HG02970 (cell line): ENCODE data around the gene PIEZO1.

Experiments
- ATAC-seq: cut with Tn5 transposase; IDR thresholded peaks from one replicate; pipeline ENCODE4 v1.9.1; 2021; ENCODE audit warnings: mild to moderate bottlenecking, moderate library complexity, moderate number of reproducible peaks; ENCODE audit not compliant: unreplicated experiment, low FRiP score

PIEZO1 gene

DNA sequence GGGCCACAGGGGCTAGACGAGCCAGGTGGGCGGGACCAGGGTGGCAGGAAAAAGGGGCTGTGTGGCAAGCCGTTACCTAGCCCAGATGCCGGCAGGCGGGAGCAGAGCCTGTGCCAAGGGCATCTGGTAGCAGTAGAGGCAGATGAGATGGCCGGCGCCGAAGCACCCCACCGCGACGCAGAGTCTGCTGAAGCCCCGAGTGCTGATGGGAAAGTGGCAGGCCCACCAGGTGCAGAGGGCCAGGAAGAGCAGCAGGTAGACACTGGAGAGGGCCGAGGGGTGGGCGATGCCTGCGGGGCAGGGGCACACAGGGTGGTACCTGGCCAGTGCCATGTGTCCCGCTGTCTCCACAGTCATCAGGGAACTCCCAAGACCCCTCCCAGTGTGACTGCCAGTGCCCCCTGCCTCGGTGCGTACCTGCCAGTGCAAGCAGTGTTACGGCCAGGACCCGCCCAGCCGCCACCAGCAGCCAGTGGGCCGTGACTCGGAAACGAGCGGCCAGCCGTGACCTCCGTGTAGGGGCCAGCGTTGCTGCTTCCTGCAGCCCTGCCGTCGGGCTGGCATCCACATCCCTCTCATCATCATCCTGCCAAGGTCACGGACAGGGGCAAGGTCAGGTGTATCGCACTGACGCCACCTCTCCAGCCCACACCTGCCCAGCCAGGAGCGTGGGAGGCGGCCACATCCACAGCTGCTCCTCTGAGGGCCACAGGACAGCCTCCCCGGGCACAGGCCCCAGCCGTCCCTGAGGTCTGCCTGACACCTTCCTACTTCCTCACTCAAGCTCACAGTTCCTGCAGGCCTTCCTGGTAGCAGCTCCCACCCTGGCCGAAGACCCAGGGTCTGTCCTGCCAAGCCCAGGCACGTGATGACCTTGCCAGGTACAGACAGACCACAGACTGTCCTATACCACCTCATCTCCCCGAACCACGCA lies 46.6 kb downstream of the PIEZO1 start:
- ATAC-seq = no peak

DNA sequence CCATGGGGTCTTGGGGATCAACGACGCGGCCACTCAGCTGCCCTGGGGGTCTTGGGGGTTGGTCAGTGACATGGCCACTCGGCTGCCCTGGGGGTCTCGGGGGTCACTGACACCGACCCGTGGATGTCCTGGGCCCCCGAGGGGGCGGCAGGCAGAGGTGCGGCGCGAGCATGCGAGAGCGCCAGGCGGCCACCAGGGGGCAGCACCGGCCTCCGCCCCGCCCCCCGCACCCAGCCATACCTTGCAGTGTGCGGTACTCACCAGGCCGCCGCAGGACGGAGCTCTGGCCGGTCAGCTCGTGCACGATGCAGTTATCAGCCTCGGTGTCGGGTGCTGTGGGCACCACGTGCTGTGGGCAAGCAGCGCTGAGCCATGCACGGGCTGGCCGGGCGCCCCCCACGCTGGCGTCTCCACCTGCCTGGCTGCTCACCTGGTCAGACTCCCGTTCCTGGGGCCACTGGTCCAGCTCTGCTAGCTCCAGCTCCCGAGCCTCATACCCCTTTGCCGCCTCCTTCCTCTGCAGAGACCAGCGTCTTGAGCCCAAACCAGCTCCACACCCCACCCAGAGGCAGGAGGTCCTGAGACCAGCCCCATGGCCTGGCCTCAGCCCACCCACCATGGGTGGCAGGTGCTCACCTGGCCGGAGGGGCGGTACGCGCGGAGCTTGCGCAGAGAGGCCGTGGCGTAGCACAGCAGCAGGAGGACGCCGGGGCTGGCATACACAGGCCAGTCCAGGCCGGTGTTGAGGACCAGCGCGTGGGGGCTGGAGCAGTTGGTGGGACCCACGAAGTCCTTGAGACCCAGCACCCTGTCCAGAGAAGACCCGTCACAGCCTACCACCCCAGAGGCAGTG lies 47.5 kb downstream of the PIEZO1 start:
- no peak for ATAC-seq

DNA sequence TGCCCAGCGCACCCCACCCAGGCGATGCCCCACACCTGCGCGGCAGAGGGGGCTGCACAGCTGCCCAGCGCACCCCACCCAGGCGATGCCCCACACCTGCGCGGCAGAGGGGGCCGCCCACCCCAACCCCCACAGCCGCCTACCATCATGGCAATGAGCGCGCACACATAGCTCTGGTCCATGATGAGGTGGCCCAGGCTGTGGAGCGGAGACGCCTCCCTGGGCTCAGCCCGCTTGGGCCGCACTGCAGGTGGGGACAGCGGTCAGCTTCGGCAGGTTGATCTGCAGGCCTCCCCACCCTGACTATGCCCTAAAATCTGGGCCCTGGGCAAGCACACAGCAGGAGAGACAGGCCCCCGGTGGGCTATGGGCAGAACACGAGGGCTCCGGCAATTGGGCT lies 48.5 kb downstream of the PIEZO1 start:
- no peak for ATAC-seq

DNA sequence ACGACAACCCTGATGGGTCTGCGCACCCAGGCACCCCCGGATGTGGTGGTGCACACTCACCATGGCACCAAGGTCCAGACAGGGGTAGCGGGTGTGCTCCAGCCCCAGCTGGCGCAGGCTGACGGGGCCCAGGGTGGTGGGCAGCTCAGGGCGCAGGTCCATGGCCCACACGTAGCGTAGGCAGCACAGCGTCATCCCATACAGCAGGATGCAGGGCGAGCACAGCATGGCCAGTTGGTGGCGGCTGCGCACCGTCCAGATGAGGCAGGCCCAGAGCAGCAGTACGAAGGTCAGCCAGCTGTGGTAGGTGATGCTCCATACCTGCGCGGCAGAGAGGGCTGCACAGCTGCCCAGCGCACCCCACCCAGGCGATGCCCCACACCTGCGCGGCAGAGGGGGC lies 48.9 kb downstream of the PIEZO1 start:
- ATAC-seq = no peak

DNA sequence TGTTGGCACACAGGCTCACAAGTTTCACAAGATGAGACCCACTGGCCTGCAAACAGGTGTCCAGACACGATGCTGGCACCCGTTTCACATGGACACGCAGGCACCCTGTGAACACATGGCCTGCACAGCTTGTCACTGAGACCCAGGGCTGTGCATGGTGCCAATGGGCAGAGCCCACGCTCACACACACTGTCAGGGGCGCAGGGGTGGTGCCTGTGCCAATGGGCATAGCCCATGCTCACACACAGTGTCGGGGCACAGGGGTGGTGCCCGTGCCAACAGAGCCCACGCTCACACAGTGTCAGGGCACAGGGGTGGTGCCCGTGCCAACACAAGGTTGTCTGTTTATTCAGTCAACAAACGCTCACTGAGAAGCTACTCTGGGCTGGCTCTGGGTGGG lies 49.4 kb downstream of the PIEZO1 start:
- ATAC-seq = no peak

DNA sequence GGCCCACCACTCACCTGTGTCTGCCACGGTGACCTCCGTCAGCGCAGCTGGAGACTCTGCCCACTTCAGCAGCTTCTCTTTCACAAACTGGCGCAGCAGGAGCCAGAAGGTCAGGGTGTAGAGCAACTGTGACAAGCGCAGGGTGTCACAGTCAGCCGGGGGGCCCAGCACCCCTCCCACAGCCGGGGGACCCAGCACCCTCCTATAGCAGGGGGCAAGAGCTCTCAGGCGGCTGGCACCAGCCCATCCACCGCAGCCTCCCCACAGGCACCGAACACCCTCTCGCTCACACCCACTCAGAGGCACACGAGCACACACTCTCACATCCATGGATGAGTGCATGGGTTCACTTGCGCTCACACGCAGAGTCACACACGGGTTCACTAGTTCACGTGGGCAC lies 49.9 kb downstream of the PIEZO1 start:
- ATAC-seq = no peak

DNA sequence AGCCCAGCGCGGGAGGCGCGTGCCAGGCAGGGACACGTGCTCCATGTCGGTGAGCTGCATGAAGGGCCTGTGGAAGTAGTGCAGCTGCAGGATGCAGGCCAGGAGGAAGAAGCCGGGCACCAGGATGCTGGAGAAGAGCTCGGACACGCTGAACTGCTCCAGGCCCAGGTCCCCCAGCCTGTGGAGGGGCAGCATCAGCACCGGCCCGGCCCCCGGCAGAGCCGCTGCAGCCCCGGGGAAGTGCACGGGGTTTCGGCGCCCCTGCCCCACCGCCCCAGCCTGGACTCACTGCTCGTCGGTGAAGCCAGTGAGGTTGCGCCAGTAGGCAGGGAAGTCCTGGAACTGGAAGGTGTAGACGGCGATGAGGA lies 50.7 kb downstream of the PIEZO1 start:
- no peak for ATAC-seq

DNA sequence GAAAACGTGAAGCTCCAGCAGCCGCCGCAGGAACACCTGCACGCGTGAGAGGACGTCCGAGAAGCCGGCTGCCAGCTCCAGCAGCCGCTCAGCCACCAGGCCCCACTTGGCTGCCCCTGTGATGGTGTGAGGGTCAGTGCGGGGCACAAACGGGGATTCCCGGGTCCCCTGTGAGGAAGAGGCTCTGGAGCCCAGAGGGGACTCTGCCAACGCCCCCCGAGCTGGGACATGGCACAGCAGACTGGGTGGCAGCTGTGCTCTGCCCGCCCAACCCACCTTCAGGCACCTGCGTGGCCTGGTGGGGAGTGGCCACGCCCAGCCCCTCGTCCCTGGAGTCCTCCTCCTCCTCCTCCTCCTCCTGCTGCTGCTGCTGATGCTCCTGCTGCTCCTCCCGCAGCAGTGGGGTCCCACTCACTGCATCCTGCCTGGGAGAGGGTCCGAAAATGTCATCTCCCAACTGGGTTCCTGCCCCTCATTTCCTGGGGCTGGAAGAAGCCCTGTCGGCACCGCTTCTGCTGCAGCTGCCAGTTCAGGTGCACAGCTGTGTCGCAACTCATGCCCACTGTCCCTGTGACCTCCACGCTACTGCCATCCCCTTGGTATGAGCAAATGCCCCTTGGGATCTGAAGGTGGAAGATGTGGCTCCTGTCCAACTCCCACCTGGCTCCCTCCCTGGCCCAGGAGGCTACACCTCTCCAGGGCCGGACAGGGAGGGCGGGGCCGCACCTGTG lies 51.2 kb downstream of the PIEZO1 start:
- no peak for ATAC-seq

DNA sequence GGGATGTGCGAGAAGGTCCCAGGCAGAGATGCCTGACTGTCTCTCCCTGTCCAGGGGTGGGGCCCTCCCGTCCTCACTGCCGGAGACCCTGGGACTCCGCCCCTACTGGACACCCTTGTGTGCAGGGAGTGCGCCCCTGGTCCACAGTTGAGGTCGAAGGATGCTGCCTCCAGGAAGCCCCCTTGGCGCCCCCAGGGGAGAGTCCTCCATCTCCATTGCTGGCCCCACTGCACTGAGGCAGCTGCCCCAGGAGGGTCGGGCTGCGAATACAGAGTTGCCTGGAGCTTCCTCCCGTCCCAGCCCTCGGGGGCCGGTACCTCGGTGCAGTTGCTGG lies 52.1 kb downstream of the PIEZO1 start:
- ATAC-seq = no peak

DNA sequence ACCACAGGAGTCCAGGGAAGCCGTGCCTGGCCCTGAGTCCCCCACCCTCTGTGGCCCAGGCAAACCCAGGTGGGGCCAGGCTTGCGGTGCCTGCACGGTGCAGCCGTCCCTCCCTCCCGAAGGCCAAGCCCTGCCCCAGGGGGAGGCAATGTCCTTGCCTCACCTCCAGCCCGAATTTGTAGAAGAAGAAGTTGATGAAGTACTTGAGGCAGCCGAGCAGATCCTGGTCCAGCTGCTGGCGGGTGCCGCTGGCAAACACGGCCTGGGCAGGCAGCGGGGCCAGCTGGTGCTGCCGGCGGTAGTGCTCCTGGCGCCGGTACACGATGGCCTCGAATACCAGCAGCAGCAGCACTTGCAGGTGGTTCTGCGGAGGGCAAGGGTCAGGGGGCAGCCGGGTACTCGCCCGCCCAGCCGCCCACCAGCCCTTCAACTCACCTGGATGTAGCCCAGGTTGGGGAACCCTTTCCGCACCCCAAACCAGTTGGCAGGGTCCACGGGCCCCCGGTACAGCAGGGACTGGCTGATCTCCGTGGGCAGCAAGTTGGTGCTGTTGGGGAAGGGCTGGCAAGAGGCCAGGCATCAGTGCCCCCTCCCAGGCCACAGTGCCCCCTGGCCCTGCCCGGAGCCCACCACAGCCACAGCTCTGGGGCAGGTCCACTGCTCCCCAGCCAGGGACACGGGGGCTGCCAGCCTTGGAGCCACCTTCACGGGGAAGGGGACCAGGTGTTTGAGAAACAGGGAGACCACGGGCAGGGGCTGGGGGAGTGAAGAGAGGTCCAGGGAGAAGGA lies 52.7 kb downstream of the PIEZO1 start:
- no peak for ATAC-seq

DNA sequence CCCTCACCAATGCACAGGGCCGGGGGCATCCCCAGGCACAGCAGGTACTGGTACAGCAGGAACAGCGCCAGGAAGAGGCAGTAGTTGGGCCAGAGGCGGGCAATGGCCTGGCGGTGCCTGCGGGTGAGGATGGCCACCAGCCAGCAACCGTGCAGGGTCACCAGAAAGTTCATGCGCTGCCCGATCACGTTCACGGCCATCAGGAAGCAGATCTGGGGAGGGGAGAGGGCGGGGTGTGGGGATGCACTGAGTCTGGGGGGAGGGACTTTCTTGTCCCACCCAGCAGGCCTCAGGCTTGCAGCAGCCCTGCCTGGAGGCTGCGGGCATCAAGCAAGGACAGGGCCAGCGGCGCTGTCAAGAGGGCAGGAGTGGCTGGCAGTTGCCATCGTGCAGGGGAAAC lies 53.3 kb downstream of the PIEZO1 start:
- no peak for ATAC-seq

DNA sequence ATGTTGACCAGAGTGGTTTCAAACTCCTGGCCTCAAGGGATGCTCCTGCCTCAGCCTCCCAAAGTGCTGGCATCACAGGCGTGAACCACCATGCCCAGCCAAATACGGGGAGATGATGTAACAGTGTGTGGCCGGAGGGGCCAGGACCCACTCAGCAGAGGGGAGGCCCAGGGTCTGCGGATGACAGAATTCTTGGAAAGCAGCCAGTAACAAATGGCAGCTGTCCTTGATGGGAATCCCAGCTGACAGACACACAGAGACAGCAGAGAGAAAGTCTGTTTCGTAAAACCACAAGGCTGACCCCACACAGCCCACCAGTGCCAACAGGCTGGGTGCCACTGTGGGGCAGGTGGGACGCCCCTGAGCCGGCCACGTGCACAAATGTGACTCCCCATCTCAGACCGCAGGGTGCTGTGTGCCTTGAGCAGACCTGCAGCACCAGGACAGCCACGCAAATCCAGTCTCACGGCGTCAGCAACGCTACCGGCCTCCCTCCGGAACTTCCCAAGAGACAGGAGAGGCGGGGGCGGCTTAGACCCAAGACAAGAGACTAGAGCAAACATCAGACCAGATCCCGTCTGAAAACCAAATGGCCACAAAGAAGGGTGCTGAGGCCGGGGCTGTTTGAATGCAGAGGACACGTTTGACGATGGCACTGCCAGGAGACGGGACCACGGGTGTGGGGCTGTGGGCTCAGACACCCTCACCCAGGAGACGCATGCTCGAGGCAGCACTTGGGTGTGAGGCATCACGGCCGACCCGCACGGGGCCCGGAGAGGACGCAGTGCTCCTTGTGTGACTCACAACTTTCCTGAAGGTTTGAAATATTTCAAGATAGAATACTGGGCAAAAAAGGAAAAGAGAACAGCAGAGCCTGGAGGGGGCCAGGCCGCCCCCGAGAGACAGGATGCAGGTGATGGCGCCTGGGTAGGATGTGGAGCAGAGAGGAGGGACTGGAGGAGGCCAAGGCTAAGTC lies 54.1 kb downstream of the PIEZO1 start:
- ATAC-seq = no peak

DNA sequence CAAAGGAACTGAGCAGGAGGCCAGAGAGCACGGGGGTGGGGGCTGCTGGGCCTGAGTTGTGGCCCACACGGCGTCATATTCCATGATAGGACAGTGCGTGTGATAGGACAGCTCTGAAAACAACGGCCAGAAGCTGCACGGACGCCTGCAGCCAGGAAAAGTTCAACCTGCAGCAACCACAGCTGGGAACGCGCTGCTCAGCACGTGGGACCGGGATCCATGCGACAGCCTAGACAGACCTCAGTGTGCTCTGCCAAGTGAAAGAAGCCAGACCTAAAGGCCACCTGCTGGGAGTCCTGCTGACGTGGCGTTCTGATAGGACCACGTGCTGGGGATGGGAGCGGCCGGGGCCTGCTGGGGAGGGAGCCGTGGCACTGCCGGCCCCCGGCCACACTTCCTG lies 57.1 kb downstream of the PIEZO1 start:
- no peak for ATAC-seq

DNA sequence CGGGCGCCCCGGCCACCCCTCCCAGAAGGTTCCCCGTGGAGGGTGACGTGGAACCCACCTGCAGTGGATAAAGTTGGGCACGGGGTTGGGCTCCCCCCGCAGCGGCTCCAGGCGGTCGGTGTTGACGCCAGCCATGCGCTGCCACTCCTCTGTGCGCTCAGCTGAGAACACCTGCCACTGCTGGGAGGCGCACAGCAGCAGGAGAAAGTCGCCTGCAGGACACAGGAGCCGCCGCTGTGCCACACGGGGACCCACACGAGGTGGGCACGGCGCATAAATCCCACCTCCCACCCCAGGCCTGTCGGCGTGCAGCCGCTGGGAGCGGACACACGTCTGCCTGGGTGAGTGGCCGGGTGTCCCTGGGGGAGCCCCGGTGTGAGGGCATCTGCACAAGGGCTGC lies 58.0 kb downstream of the PIEZO1 start:
- ATAC-seq = no peak

DNA sequence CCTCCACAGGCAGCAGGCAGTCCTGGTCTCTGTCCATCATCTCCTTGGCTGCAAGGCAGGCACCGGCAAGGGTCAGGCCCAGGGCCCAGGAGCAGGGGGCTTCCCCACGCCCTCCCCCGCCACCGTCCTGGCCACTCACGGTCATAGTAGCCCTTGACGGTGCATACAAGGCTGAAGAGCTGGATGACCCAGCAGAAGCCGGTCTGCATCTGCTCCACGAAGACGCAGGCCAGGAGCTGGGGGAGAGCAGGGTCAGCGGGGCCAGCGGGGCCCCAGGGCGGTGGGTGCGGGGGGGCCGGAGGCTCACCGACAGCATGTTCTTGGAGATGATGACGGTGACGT lies 58.6 kb downstream of the PIEZO1 start:
- no peak for ATAC-seq

DNA sequence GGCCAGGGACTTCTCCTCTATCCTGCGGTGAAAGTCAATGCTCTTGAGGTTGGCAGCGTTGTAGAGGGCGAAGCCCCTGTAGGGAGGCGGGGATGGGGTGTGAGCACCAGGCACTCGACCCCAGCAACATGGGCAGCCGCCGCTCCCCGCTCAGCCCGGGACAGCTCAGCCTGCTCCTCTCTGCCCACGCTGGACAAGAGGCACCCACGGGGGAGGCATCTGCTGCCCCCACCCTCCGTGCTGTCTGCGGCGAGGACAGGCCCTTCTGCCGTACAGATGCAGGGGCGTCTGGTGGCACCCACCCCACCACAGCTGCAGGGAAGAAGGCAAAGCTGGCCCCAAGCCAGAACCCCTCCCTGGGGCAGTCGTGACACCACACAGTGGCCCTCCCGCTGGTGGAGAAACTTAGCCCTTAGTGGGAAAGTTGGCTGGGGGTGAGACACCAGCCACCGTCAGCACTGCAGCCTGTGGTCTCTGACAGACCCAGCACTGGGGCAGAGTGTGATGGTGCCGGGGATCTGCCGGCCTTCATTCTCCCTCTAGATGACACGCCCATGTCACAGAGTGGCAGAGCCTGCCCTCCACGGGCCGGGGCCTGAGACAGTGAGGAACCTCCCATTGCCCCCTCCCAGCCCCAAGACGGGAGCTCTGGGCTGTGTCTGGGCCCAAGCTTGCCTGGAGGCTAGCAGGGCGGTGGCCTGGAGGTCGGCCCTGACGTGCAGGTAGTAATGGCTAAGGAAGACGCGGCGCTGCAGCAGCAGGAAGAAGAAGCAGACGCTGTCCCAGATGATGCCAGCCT lies 59.2 kb downstream of the PIEZO1 start:
- ATAC-seq = no peak

DNA sequence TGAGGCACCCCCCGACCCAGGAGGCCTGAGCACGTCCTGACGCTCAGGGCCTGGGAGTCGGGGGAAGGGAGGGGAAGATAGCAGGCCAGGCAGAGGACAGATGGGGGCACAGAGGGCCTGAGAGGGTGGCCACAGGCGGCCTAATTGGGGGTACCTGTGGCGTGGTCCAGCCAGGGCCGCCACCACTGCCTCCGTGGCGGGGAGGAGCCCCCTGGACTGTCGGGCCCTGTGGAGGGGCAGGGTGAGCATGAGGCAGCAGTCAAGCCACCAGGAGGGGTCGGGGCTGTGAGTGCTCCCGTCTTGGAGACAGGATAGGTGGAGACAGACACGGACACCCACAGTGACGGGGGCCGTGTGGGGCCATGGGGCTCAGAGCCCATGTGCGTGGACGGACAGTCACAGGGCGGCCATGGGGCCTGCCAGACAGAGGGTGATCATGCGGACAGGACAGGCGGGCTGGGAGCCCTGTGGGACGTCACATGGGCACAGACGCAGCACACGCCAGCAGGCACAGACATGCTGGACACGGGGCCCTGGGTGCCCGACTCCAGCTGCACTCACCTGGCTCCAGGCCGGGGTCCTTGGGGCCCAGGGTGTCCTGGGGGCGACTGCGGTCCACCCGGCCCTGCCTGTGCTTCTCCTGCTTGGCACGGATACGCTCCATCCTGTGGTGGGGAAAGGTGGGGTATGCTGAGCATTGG lies 60.0 kb downstream of the PIEZO1 start:
- no peak for ATAC-seq

DNA sequence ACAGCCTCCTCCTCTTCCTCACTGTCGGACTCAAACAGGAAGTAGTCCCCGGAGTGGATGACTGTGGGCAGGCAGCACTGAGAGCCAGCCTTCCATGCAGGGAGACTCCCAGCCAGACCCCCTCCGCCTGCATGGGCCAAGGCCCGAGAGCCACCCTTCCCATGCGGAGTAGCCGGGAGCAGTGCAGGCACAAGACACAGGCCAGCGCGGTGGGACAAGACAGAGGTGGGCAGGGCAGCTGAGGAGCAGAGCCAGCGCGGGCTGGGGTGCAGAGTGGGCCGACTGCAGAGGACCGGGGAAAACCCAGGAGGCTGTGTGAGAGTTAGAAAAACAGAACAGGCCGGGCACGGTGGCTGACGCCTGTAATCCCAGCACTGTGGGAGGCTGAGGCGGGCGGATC lies 61.1 kb downstream of the PIEZO1 start:
- no peak for ATAC-seq
